IPS DF 4.7 (cell line): ENCODE data around the gene PRELID2.
"Not testable (repeated sequence)": the region's sequence is repeated elsewhere in the genome, so short reads cannot be mapped to it uniquely, and the experiment has no call there.

Source experiments
- DNase-seq: peaks from one replicate; pipeline ENCODE4 v3.0.0-alpha.2; 2013; ENCODE audit warnings: low spot score; ENCODE audit errors: extremely low read depth

The PRELID2 gene

DNA sequence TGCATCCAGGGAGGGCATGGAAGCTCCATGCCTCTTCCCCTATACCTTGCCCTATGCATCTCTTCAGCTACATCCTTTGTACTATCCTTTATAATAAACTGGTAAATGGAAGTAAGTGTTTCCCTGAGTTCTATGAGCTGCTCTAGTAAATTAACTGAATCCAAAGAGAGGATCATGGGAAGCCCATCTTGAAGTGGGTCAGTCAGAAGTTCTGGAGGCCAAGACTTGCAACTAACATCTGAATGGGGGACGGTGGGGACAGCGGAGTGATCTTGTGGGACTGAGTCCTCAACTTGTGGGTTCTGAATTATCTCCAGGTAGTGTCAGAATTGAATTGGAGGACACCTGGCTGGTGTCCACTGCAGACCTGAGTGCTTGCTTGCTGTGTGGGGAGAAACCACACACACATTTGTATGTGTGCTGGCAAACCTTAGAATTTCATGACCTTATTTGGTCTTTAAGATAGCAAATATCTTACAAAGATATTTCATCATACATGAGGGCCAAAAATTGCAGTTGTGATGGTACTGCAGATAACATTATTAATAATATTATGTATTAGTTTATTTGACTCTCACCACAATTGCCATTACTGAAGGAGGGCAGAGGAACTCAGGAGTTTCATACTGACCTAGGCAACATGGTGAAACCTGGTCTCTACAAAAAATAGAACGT is 5.5 kb upstream of the PRELID2 start:
- DNase-seq, result no peak

GRCh38 chr5:145838276-145838675 is 3.1 kb upstream of the PRELID2 start:
- no peak for DNase-seq

- DNase-seq, result not testable (repeated sequence)
Observed at GRCh38 chr5:145836241-145836640, 1.1 kb upstream of the PRELID2 start.

DNA sequence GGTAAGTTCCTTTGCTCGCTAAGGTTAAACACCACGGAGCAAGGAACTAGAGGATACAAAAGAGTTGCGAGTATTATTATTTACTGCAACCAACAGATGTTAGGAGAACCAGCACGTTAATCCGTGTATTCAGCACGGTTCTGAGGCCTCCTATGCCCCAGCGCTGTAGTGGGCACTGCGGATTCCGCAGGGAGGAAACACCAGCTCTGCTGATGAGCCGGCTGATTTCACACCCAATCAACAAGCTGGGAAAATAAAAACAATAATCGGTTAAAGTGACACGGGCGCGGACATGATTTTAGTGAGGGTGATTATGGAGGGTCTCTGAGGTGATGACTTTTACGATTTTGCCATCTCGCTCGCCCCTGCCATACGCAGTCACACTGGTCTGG is 702 bp upstream of the PRELID2 start:
- DNase-seq, result no peak

GRCh38 chr5:145834554-145834916 is 607 bp downstream of the PRELID2 start:
- no peak for DNase-seq

DNA sequence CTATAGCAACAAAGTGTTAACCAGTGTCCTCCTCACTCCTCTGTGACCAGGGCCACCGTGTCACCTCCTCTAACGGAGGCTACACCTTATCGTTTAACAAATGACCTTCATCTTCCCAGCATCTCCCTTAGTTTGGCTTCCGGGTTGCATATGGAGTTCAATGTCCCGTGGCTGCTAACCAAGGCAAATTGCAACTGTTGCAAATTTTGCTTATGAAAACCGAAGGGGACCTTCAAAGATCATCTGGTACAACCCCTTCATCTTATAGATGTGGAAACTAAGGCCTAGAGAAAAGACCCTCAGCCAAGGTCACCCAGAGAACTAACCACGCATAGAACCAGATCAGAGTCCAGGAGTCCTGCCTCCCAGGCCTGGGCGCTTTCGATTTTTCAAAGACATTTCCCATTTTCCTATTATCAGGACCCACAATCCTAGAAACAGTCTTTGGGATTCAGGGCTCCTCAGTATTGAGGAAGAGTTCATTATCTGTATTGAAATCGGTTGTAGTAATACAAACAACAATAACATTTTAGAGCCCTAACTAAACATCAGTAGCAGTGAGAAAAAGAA is 1.4 kb downstream of the PRELID2 start:
- DNase-seq, result no peak

DNA sequence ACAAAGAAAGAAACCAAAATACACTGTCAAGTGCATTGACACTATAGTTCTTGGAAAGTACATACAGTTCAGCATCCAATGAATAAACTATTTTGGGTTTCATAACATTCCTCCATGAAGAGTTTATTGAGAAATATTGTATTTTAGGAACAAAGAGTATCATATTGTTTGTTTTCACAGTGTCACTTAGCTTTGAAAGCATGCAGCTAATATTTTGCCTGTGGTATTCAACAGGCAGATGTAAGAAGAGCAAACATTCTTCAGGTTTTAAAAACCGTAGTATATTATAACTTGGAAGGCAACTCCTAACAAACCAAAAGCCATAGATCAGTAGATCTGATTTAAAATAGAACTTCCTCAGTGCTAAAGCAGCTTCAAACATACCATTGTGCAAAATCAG is 4.5 kb downstream of the PRELID2 start:
- DNase-seq, result no peak

DNA sequence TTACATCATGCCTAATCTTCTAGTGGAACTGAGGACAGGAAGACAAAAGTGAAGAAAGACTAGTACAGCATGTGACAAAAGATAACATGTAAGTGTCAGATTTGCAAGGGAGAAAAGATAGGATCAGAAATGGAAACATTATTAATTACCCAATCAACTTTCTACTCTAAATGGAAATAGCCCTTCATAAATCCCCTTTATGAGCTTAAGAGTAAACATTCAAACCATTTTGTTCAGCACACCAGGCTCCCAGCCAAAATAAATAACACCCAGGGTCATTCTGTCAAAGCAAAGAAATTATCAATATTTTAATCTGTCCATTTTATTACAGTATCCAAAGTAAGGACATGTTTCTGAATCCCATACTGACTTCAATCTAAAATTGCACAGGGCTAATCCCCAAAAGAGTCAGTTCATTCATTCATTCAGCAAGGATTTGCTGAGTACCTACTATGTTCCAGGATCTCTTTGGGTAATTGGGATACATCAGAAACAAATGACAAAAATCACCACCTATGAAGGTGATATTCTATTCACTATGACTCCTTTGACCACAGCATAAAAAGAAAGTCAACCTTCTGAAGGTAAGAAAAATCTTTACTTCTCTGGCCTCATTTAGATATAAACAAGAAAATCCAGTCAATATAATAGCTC is 5.3 kb downstream of the PRELID2 start:
- no peak for DNase-seq

GRCh38 chr5:145826895-145827674 is 8.1 kb downstream of the PRELID2 start:
- no peak for DNase-seq

DNA sequence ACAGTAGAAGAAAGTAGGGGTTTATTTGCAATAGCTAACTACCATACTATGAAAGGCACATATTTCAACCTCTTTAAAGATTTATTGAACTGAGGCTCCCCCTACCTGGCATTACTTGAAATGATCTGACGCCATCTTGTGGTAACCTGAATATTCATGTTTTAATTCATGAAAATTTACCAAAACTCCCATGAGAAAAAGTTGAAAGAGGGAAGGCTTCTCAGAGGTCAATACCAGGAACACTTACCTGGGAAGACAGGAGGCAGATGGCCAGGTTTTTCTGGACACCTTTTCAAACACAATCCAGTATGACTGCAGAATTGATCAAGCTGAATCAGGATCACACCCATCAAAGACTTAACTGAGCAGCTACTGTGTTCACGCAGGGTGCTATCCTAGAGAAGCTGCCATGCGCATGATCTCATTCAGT is 9.4 kb downstream of the PRELID2 start:
- DNase-seq, result no peak

- DNase-seq, result no peak
Observed at GRCh38 chr5:145824040-145824439, 11.1 kb downstream of the PRELID2 start.

DNA sequence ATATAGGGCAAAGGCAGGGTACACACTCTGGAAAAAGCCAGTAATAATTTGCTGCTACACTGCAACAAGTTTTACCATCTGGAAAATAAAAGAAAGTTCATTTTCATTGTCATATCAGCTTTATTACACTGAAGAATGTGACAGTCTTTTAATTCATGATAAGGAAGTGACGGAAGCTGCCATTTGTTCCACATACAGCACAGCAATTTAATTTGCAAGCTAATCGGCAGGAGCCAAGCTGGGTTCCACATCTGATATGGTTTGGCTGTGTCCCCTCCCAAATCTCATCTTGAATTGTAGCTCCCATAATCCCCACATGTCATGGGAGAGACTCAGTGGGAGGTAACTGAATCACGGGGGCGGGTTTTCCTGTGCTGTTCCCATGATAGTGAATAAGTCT is 16.5 kb downstream of the PRELID2 start:
- DNase-seq, result no peak

DNA sequence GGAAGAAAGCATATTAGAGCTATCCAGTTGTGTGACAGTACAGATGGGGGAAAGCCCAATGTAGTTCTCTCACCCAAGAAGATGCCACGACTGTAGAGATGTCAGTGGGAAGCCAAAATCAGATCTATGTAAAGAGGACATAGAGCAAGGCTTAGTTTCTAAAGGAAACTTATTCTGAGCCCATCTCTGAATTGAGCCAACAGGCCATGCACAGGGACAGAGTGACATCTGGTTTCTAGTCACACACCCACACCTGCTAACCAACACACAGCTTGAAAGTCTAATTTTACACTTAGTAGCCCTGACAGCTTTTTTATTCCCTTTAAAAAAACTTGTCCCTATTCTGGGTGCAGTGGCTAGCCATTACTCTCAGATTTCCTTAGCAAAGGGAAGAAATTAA is 22.3 kb downstream of the PRELID2 start:
- no peak for DNase-seq

DNA sequence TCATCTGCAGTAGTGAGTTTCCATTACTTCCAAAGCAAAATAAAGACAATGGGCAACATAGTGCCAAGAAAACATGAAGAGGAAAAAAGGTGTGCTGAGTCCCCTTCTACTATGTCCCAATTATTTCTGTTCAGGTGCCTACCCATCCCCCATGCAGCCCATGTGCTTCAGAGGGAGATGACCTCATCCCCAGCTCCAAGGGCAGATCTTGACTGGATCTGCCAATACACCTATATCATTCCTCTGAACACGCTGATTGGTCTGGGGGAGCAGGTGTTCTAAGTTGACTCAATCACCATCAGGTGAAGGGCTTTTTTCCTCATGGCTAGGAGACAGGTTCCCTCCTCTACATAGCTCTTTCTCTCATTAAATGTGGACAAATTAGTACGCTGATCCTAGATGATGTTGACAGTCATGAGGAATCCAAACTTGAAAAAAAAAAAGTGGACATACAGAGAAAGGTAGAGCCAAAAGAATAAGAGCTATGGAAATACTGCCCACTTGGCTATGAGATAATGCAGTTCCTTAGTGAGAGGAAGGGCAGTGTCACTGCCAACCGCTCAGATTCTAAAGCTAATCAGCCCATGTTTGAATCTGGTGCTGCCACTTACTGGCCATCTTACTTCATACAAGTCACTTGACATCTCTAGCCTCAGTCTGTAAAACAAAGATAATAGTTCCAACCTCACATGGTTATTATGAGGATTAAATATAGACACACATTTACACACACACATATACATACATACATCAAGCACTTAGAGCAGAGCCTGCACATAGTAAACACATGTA is 23.1 kb downstream of the PRELID2 start:
- DNase-seq, result no peak

DNA sequence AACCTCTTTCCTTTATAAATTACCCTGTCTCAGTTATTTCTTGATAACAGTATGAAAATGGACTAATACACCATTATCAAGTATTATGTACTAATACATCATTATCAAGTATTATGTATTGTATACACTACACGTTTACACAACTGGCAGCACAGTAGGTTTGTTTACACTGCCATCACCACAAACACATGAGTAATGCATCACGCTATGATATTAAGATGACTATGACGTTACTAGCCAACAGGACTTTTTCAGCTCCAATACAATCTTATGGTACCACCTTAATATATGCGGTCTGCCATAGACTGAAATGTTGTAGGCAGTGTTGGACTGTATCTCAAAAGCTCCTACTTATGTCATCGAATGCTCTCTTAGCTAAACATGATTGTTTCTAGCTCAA is 28.2 kb downstream of the PRELID2 start:
- no peak for DNase-seq

- no peak for DNase-seq
Observed at GRCh38 chr5:145805819-145806218, 29.3 kb downstream of the PRELID2 start.

DNA sequence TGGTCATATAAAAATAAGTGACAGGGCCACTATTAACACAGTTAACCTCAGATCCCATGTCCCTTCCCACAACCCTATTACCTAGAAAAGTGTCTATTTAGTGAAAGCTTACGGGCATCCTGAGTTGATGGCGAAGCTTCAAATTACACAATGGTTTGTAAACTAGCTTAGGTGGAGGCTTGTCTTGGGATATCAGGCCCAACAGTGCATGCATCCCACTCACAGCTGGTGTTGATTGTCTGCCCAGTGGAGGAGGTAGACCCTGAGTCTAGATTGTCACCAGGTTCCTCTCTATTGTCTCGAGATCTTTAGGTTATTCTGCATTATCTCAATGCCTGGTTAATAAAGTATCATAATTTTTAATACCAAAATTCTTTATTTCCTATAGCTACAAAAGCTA is 30.4 kb downstream of the PRELID2 start:
- no peak for DNase-seq

DNA sequence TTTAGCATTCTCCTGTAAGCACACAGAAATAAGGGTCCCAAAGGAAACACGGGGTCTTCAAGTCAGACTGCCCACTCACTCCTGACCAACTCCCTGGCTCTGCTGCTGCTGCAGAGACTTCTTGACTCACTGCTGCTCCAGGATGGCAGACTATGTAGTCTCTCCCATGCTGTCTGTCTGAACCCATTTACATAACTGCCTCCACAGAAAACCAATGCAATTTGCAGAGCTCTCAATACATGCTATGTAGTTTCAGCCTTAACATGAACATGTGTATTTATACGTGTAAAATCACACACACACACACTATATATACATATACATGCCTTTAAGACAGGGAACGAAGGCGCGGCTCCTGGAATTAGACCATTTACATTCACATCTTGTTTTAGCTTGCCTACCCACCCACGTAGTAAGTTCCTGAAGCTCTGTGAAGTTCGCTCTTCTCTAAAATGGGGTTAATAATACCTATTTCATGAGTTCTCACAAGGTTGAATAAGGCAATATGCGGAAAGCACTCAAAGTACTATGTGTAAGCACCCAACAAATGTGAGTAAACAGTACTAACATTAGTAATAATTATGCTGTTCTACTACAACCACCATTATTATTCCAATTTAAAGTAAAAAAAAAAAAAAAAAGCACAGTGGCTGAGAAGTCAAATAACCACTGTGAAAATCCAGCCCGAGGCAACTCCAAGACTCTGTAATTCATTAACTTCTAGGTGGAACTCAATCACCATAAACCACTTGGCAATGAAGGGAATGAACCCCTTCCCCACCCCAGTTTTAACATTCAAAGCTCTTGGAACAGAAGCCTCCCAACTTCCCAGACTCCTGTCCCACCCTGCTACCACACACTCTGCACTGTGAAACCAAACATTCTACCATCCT is 31.8 kb downstream of the PRELID2 start:
- no peak for DNase-seq

GRCh38 chr5:145801195-145801594 is 33.9 kb downstream of the PRELID2 start:
- DNase-seq, result no peak

DNA sequence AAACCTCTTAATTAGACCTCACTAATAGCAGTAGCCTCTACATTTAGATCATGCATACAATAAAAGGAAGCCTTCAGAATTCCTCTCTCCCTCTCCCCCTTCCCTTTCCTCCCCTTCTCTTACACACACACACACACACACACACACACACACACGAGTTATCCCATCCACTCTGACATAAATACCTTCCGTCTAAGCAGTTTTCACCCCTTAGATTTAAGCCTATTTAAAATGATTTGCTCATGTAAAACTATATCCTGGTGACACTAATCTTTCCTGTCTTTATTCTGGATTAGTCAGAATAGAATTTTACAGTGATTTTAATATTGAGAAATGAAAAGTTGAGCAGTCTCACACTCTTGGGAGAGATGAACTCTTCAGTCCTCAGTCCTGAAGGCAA is 35.0 kb downstream of the PRELID2 start:
- DNase-seq, result no peak
